NB4 (cell line): ENCODE measurements around the gene CEP20.
"Not testable (repeated sequence)": the region's sequence is repeated elsewhere in the genome, so short reads cannot be mapped to it uniquely, and the experiment has no call there.

ENCODE experiments used
- DNase-seq: peaks from one replicate; pipeline ENCODE4 v3.0.0; 2010; ENCODE audit warnings: low read depth
- H3K4me3 ChIP-seq: one replicate; pipeline ENCODE4 v1.5.1; 2011; ENCODE audit warnings: mild to moderate bottlenecking, low read depth, low read length, moderate library complexity
- MYC ChIP-seq: IDR thresholded peaks from 2 replicates; pipeline ENCODE4 v1.6.1; 2011; ENCODE audit warnings: low read depth, low read length
- POLR2A ChIP-seq: IDR thresholded peaks from 2 replicates; pipeline ENCODE4 v1.6.1; 2011; ENCODE audit warnings: mild to moderate bottlenecking; ENCODE audit not compliant: insufficient read length; ENCODE audit errors: extremely low read depth
- TF ChIP-seq, protein P1 (sequence below): IDR thresholded peaks from 2 replicates; pipeline ENCODE4 v1.6.1; 2011; ENCODE audit warnings: low read depth, low read length
- TF ChIP-seq, protein P2 (sequence below): IDR thresholded peaks from one replicate; pipeline ENCODE4 v1.5.1; 2012; ENCODE audit warnings: low read depth, low read length

Gene CEP20

DNA sequence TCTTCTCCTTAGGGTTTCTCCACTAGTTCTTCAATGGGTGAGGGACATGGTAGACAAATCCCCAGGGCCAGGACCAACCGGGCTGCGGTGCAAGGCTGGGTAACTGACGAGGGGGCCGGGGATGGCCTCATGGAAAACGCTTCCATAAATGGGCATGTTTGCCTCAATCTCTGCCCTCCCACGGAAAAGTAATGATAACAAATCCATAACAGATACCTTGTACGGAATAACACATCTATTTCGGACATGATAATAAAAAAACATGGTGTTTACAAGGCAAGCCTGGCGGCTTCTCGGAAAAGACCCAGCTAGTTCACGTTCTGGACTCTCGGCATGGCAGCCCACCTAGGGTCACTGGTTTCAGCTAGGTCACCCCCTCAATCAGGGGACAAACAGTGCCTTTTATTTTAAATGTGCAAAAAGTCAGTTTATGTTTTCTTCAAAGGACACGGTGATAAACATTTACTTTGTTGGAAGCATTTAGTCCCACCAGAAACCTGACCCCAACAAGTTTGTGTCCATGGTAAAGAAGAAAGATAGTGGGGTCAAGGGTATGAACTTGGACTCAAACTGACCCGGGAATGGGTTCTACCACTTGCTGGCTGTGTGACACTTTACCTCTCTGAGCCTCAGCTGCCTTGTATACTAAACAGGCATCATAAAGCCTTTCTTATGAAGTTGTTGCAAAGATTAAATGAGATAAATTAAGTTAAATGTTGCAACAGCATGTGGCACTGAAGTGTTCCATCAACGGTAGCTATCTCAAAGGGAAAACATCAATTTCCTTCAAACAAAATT lies 33.3 kb downstream of the CEP20 start:
- TF ChIP-seq POLR2A (no peak), MYC (no peak)
- TF ChIP-seq, protein P1, sequence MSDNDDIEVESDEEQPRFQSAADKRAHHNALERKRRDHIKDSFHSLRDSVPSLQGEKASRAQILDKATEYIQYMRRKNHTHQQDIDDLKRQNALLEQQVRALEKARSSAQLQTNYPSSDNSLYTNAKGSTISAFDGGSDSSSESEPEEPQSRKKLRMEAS: no peak
- TF ChIP-seq, protein P2, sequence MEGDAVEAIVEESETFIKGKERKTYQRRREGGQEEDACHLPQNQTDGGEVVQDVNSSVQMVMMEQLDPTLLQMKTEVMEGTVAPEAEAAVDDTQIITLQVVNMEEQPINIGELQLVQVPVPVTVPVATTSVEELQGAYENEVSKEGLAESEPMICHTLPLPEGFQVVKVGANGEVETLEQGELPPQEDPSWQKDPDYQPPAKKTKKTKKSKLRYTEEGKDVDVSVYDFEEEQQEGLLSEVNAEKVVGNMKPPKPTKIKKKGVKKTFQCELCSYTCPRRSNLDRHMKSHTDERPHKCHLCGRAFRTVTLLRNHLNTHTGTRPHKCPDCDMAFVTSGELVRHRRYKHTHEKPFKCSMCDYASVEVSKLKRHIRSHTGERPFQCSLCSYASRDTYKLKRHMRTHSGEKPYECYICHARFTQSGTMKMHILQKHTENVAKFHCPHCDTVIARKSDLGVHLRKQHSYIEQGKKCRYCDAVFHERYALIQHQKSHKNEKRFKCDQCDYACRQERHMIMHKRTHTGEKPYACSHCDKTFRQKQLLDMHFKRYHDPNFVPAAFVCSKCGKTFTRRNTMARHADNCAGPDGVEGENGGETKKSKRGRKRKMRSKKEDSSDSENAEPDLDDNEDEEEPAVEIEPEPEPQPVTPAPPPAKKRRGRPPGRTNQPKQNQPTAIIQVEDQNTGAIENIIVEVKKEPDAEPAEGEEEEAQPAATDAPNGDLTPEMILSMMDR: no peak
- DNase-seq: no peak
- no peak overlapping the region for H3K4me3 ChIP-seq

DNA sequence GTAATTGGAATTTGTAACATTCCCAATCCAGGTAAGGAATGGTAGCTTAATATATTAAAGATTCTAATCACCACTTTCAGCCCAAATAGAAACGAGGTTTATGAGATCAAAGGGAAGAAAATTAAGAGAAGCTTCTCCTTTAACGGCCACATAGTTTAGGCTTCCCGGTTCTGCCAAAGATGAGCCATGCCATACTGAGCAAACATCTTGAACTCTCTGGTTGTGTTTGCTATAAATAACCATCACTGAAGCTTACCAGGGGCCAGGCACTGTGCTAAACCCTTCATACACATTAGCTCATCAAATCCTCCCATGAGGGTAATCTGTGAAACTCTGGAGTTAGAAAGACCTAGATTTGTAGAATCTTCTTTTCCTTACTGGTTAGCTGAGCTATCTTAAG lies 34.3 kb downstream of the CEP20 start:
- DNase-seq: no peak
- no peak overlapping the region for H3K4me3 ChIP-seq
- TF ChIP-seq, protein P1: no peak
- TF ChIP-seq POLR2A: no peak
- TF ChIP-seq MYC: no peak
- TF ChIP-seq, protein P2: no peak

DNA sequence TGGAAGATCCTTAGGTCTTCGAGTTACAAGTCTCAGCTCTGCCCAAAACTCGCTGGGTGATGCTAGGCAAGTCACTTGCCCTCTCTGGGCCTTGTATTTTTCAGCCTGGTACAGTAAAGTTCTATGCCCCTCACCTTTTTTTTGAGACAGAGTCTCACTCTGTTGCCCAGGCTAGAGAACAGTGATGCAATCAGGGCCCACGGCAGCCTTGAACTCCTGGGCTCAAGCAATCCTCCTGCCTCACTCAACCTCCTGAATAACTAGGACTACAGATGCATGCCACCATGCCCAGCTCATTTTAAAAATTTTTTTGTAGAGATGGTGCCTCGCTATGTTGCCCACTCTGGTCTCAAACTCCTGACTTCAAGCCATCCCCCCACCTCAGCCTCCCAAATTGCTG lies 35.4 kb downstream of the CEP20 start:
- no peak overlapping the region for H3K4me3 ChIP-seq
- DNase-seq: no peak
- TF ChIP-seq POLR2A: no peak

DNA sequence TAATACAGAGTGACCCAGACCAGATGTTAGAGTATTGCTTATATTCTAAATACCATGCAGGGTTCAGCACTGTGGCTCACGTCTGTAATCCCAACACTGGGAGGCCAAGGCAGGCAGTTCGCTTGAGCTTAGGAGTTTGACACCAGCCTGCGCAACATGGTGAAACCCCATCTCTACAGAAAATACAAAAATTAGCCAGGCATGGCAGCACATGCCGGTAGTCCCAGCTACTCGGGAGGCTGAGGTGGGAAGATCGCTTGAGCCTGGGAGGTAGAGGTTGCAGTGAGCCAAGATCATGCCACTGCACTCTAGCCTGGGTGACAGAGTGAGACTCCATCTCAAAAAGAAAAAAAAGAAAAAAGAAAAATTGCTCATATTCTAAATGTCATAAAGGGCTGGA lies 37.8 kb downstream of the CEP20 start:
- not testable (repeated sequence) for H3K4me3 ChIP-seq, DNase-seq

DNA sequence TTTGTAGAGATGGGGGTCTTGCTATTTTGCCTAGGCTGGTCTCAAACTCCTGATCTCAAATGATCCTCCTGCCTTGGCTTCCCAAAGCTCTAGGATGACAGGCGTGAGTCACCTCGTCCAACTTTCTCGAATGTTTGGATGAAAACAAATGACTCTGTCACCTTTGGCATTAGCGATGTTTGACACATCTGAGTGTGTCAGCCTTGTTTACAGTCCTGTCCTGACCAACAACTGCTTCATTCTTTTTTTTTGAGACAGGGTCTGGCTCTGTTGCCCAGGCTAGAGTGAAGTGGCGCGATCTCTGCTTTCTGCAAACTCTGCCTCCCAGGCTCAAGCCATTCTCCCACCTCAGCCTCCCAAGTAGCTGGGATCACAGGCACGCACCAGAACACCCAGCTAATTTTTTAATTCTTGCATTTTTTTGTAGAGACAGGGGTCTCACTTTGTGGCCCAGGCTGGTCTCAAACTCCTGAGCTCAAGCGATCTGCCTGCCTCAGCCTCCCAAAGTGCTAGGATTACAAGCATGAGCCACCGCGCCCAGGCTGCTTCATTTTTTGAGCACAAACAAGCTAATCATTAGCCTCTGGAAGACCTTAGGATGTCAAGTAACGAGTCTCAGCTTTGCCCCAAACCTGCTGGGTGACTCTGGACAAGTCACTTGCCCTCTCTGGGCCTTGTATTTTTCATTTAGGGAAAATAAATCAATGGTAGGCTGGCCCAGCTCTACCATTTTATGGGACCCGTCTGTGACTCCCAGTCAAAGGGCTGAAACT lies 39.0 kb downstream of the CEP20 start:
- DNase-seq: no peak

DNA sequence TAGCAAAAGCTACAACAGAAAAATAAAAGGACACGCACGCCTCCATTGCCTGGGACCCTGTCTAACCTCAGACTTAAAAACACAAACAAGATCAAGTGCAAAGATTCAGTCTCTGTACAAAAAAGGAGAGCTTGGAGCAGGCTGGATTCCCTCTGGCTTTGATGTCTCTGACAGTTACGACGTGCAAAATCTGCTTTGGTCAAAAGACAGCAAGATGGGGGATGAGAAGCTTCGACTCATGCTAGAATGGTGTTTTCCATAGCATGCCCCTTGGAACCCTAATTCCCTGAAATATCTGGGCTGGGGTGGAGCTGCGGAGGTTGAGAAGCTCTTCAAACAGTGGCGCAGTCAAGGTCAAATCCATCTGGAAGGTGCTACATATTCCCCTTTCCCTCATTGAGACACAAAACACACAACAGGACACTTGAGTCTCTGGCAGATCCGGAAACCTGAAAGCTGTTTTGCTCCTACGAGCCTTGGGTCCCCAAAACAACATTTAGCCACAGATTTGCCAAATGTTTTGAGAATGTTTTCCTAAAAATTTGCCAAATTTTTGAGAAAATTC lies 40.7 kb downstream of the CEP20 start:
- no peak for DNase-seq
- TF ChIP-seq, protein P1: no peak
- TF ChIP-seq MYC (no peak), POLR2A (no peak)
- TF ChIP-seq, protein P2: no peak
- no peak overlapping the region for H3K4me3 ChIP-seq

More for the DNA sequence above, 39.0 kb downstream of the CEP20 start:
- H3K4me3 ChIP-seq: no peak overlapping the region
- TF ChIP-seq, protein P2: no peak
- TF ChIP-seq POLR2A (no peak), MYC (no peak)
- TF ChIP-seq, protein P1: no peak
